PC-9 (cell line): ENCODE results near the gene ALDH9A1. TPM values are rescaled to one million over a fixed set of nuclear protein-coding genes. Genes with fewer than 3 reads are reported as not detected.

ENCODE experiments used
- BruUV-seq: library from RNA; stranded (reverse); fragments of 400-500 nt; replicated peaks from 2 replicates; lab custom pipeline; 2021; lab: Mats Ljungman, UMichigan
- CTCF ChIA-PET: fragments of 300-600 bp; sonication (Branson Sonifier 250); formaldehyde crosslinking; loops from one replicate; lab custom pipeline; 2022; ENCODE audit warnings: antibody characterized with exemption; lab: Charles Lee
- POLR2A ChIA-PET: fragments of 300-600 bp; sonication (Branson Sonifier 250); formaldehyde crosslinking; loops from one replicate; lab custom pipeline; 2022; ENCODE audit warnings: antibody characterized with exemption; ENCODE audit not compliant: unreplicated experiment; lab: Charles Lee
- DNase-seq, 2 experiments: peaks; one replicate each; pipeline versions ENCODE4 v3.0.0 to v3.0.0-alpha.2; 2015 to 2022; ENCODE audit warnings: mixed read lengths in 1 of 2
- H2AFZ ChIP-seq: fragments of 200-600 bp; sonication (generic); 2 replicates; pipeline ENCODE4 v1.8.1; 2017; ENCODE audit warnings: antibody characterized with exemption
- H3F3A ChIP-seq: fragments of 200-600 bp; sonication (generic); 2 replicates; pipeline ENCODE4 v1.8.1; 2017; ENCODE audit warnings: antibody characterized with exemption, mild to moderate bottlenecking, low read depth; ENCODE audit not compliant: insufficient read depth
- H3K27ac ChIP-seq: fragments of 200-600 bp; sonication (generic); 2 replicates; pipeline ENCODE4 v1.6.1; 2016; ENCODE audit warnings: mixed run types
- H3K27me3 ChIP-seq: fragments of 200-600 bp; sonication (generic); 2 replicates; pipeline ENCODE4 v1.6.1; 2016; ENCODE audit warnings: low read depth, mixed run types; ENCODE audit not compliant: insufficient read depth
- H3K36me3 ChIP-seq: fragments of 200-600 bp; sonication (generic); 2 replicates; pipeline ENCODE4 v1.6.1; 2016; ENCODE audit warnings: low read depth, mixed run types
- H3K4me1 ChIP-seq: fragments of 200-600 bp; sonication (generic); replicated peaks from 2 replicates; pipeline ENCODE4 v1.6.1; 2016; ENCODE audit warnings: mixed run types; ENCODE audit not compliant: insufficient read depth
- H3K4me2 ChIP-seq: fragments of 200-600 bp; sonication (generic); 2 replicates; pipeline ENCODE4 v1.6.1; 2017; ENCODE audit warnings: mixed run types
- H3K4me3 ChIP-seq: fragments of 200-600 bp; sonication (generic); 2 replicates; pipeline ENCODE4 v1.6.1; 2016; ENCODE audit warnings: mixed run types
- H3K79me2 ChIP-seq: fragments of 200-600 bp; sonication (generic); 2 replicates; pipeline ENCODE4 v1.6.1; 2017; ENCODE audit warnings: low read depth, mixed run types
- H3K9me2 ChIP-seq: fragments of 200-600 bp; sonication (generic); 2 replicates; pipeline ENCODE4 v1.8.1; 2017; ENCODE audit warnings: mild to moderate bottlenecking; ENCODE audit not compliant: insufficient read depth
- H3K9me3 ChIP-seq: fragments of 200-600 bp; sonication (generic); 2 replicates; pipeline ENCODE4 v1.8.1; 2016; ENCODE audit warnings: low read depth; ENCODE audit not compliant: insufficient read depth
- H4K20me1 ChIP-seq: fragments of 200-600 bp; sonication (generic); 2 replicates; pipeline ENCODE4 v1.8.1; 2017; ENCODE audit not compliant: insufficient read depth
- EZH2 ChIP-seq: fragments of 200-600 bp; sonication (generic); IDR thresholded peaks from 2 replicates; pipeline ENCODE4 v1.8.0; 2017; ENCODE audit warnings: antibody characterized with exemption, low read depth
- intact Hi-C: fragments of 100-400 bp; cut with micrococcal nuclease; formaldehyde crosslinking; loops from one replicate; pipeline ENCODE4 v1.10.0; 2022; ENCODE audit not compliant: unreplicated experiment
- total RNA-seq: library from RNA; stranded (reverse); gene quantifications from 2 replicates; pipeline ENCODE4 v1.2.3, GENCODE V29; 2021
- TF ChIP-seq, protein P1 (sequence below): fragments of 200-600 bp; sonication (generic); conservative IDR thresholded peaks from 2 replicates; pipeline ENCODE4 v1.6.1; 2017; ENCODE audit warnings: mixed run types, antibody characterized with exemption, mild to moderate bottlenecking, moderate library complexity

Gene ALDH9A1
- total RNA-seq, 1 experiment from 2014 or later, result 42.5 TPM

- Histone ChIP-seq H3K79me2 (peaks cover 41% of the 10 kb centered on the region), H2AFZ (no peak overlapping the region), H4K20me1 (no peaks in the 10 kb centered on the region), H3F3A (peaks cover 16% of the 10 kb centered on the region), H3K9me2 (no peaks in the 10 kb centered on the region), H3K4me1 (peaks cover 48% of the 10 kb centered on the region), H3K4me2 (peak overlapping the region; percentile 49), H3K4me3 (peak overlapping the region; percentile 23; the same call in 1 of the 2 replicates), H3K27ac (peak overlapping the region; percentile 64), H3K9me3 (no peaks in the 10 kb centered on the region), H3K27me3 (no peaks in the 10 kb centered on the region), H3K36me3 (peaks cover 4% of the 10 kb centered on the region; the same call in 1 of the 2 replicates)
- DNase-seq, result peak in 1 of 2 experiments; percentile 78
- POLR2A ChIA-PET, result interaction anchor here (0.6 kb wide), 1 partner anchor 8 kb away, joined by 5 read pairs; no protein-coding TSS in a partner anchor
- intact Hi-C loops, result loop anchor here (10.0 kb wide), 2 partner anchors 187 to 1237 kb away; partner anchors contain the start of genes TADA1 and UCK2
- no peak for TF ChIP-seq EZH2
- TF ChIP-seq, protein P1, sequence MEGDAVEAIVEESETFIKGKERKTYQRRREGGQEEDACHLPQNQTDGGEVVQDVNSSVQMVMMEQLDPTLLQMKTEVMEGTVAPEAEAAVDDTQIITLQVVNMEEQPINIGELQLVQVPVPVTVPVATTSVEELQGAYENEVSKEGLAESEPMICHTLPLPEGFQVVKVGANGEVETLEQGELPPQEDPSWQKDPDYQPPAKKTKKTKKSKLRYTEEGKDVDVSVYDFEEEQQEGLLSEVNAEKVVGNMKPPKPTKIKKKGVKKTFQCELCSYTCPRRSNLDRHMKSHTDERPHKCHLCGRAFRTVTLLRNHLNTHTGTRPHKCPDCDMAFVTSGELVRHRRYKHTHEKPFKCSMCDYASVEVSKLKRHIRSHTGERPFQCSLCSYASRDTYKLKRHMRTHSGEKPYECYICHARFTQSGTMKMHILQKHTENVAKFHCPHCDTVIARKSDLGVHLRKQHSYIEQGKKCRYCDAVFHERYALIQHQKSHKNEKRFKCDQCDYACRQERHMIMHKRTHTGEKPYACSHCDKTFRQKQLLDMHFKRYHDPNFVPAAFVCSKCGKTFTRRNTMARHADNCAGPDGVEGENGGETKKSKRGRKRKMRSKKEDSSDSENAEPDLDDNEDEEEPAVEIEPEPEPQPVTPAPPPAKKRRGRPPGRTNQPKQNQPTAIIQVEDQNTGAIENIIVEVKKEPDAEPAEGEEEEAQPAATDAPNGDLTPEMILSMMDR, result no peak
- BruUV-seq, result no TSS peak
- CTCF ChIA-PET, result no interaction called here
Measured at GRCh38 chr1:165637427-165637826, 60.9 kb downstream of the ALDH9A1 start.

GRCh38 chr1:165635823-165636222, 62.5 kb downstream of the ALDH9A1 start:
- intact Hi-C loops, result loop anchor here (10.0 kb wide), 2 partner anchors 189 to 1239 kb away; partner anchors contain the start of genes TADA1 and UCK2
- Histone ChIP-seq H3K27ac (no peak overlapping the region), H3K79me2 (peaks cover 43% of the 10 kb centered on the region), H2AFZ (no peak overlapping the region), H3K4me2 (no peak overlapping the region), H3K9me2 (no peaks in the 10 kb centered on the region), H3F3A (peaks cover 29% of the 10 kb centered on the region), H3K36me3 (peaks cover 4% of the 10 kb centered on the region; the same call in 1 of the 2 replicates), H3K4me3 (no peak overlapping the region), H3K9me3 (no peaks in the 10 kb centered on the region), H3K4me1 (peaks cover 46% of the 10 kb centered on the region), H4K20me1 (no peaks in the 10 kb centered on the region), H3K27me3 (no peaks in the 10 kb centered on the region)
- ChIA-PET CTCF (no interaction called here), POLR2A (no interaction called here)
- TF ChIP-seq, protein P1, result no peak
- no peak for TF ChIP-seq EZH2
- DNase-seq, result no peak
- BruUV-seq, result no TSS peak

DNA sequence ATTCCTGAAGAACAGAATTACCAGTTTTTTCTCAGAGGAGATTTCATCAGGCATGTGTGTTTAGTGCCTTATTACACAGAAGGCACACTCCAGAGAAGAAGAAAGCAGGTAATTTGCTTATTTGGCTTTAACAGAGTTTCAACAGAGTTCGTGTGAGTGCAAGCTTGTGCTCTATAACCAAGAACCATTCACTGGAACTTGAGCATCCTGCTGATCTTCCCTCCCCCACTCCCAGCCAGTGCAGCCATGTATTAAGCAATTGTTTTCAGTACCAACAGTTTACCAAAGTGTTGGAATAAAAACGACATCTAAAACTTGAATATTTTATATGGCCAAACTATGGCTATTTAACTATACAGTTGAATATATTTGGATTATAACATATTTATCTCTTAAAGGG, 63.0 kb downstream of the ALDH9A1 start:
- no TSS peak for BruUV-seq
- Histone ChIP-seq H3K9me2 (no peaks in the 10 kb centered on the region), H2AFZ (no peak overlapping the region), H4K20me1 (no peaks in the 10 kb centered on the region), H3K36me3 (peaks cover 4% of the 10 kb centered on the region; the same call in 1 of the 2 replicates), H3K4me1 (peaks cover 46% of the 10 kb centered on the region), H3K4me3 (no peak overlapping the region), H3K27me3 (no peaks in the 10 kb centered on the region), H3K27ac (no peak overlapping the region), H3K9me3 (no peaks in the 10 kb centered on the region), H3K4me2 (no peak overlapping the region), H3F3A (peaks cover 29% of the 10 kb centered on the region), H3K79me2 (peaks cover 43% of the 10 kb centered on the region)
- ChIA-PET POLR2A (no interaction called here), CTCF (no interaction called here)
- no peak for DNase-seq
- TF ChIP-seq EZH2, result no peak
- TF ChIP-seq, protein P1, result no peak
- intact Hi-C loops, result loop anchor here (10.0 kb wide), 2 partner anchors 189 to 1239 kb away; partner anchors contain the start of genes TADA1 and UCK2
